GM19193 (cell line): ENCODE data around the gene MCU.

Source experiments
- POLR2A ChIP-seq: IDR thresholded peaks from 4 replicates; pipeline ENCODE4 v1.6.1; 2011; ENCODE audit not compliant: insufficient read depth, insufficient read length; ENCODE audit errors: extremely low read depth

Gene MCU

DNA sequence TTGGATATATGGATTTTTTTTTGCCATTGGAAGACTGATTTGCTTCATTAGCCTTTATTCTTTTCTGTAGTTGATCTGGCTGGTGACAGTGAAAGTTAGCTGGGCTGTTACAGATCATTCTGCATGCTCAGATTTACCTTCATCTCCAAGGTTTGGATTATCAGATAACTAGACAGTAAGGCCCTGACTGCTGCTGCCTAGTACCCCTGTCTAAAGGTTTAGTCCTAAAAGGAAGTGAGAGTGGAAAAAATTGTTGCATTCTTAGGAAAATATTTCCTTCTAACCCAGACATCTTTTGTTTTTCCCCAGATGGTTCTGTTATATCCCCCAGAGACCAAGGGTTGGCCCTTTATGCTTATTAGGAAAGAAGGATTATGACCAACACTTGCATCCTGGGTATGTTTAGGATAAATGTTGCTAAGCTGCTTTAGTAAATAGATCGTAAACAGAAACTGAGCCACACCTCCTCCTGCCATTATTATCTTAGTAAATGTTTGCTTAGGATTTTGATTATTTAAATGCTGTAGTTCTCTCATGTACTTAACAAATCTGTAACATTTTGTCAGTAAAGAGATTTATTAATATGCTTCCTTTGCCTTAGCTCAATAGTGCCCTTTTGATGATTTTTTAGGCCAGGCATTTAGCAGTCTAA is 44.4 kb downstream of the MCU start:
- TF ChIP-seq POLR2A, result no peak

- TF ChIP-seq POLR2A, result no peak
These were observed 44.9 kb downstream of the MCU start for GRCh38 chr10:72736828-72737220.

- no peak for TF ChIP-seq POLR2A
These were observed 46.5 kb downstream of the MCU start for GRCh38 chr10:72738486-72738885.

- TF ChIP-seq POLR2A, result no peak
These were observed 48.6 kb downstream of the MCU start for GRCh38 chr10:72740528-72740927.

DNA sequence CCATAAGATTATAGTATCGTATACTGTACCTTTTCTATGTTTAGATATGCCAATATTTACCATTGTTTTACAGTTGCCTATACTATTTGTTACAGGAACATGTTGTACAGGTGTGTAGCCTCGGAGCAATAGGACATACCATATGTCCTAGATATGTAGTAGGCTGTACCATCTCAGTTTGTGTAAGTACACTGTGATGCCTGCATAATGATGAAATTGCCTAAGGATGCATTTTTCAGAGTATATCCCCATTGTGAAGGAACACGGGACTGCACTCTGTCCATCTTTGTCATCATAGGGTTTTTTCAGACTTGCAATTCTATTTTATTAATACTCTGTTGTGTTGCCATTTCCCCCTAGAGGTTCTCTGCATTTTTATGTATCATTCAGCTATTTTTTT is 50.1 kb downstream of the MCU start:
- TF ChIP-seq POLR2A, result no peak

GRCh38 chr10:72742797-72743196 is 50.9 kb downstream of the MCU start:
- TF ChIP-seq POLR2A, result no peak

- TF ChIP-seq POLR2A, result no peak
These were observed 52.6 kb downstream of the MCU start for GRCh38 chr10:72744566-72744965.

DNA sequence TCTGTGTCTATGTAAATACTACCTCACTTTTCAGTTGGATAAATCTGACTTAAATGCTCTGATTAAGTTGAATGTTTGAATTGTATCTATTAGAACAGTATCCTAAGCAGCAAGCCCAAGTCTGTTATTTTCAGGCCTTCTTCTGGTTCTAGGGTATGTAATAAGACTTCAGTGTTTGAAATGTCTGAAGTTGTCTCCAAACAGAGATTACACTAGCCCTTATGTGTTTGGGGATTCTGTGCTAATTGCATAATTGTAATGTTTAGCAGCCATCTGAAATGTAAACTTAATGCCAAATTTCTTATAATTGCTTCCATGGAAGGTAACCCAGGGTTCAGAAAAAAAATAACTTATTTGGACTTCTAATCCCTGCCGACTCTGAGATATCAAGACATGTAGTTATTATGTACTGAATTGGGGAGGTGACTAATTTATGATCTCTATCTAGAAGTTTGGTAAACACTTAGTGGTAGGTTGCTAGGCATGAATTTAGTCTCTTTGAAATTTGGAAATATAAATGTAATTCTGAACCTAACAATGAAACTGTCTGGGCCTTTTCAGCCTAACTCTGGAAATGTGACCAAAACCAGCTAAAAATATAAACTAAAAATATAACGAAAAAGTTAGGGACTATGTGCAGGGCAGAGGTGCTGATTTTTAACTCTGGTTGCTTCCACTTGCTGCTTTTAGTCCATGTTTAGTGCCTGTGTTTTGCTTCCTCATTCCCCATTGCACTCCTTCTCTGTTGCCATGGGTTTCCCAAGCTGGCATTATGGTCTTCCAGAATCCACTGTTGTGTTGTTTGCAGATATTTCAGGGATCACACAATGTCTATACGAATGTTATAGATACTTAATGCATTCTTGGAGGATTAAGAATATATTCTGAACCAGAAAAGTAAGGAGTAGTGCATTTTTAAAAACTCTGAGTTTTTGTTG is 54.8 kb downstream of the MCU start:
- TF ChIP-seq POLR2A, result no peak

GRCh38 chr10:72747521-72747920 is 55.6 kb downstream of the MCU start:
- TF ChIP-seq POLR2A, result no peak

DNA sequence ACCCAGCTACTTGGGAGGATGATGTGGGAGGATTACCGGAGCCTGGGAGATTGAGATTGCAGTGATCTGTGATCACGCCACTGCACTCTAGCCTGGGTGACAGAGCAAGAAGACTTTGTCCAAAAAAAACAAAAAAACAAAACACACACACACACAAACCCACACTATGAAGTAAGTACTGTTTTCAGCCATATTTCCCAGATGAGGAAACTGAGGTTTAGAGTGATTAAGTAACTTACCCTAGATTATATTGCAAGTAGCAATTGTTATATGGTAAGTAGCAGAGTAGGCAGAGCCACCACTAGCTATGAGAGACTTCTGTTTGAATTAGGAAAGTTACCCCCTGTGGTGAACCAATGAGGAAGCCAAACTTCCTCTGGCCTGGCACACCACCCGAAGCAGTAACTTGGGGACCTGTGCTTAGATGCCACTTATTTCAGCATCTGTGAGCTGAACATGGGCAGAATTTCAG is 61.9 kb downstream of the MCU start:
- no peak for TF ChIP-seq POLR2A

GRCh38 chr10:72754275-72755032 is 62.5 kb downstream of the MCU start:
- TF ChIP-seq POLR2A, result no peak

DNA sequence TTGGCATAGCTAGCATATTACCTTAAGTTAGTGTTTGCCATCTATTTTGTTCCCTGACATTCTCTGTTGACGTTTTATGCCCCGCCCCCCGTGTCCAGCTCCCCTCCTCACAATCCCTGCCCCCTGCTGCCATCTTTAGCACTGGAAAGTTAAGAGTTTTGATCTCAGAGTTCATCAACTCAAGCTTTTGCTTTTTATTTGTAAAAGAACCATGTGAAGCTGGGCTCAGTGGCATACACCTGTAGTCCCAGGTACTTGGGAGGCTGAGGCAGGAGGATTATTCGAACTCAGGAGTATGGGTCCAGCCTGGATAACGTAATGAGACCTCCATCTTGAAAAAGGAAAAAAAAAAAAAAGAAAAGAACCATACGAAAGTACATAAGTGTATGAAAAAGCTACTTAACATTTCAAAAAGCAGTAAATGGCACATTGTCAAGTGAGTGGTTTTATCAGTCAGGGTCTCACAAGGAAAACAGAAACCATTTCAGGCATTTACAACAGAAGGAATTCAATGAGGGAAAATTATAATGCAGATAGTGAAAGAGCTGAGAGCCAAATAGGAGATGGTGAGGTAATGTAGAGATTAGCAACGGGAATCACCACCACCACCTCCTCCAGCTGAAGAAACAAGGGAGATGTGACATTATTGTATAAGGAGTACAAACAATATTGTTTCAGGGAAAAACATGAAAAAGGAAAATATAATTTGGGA is 64.9 kb downstream of the MCU start:
- no peak for TF ChIP-seq POLR2A

GRCh38 chr10:72757732-72758131 is 65.8 kb downstream of the MCU start:
- TF ChIP-seq POLR2A, result no peak

GRCh38 chr10:72759584-72759983 is 67.6 kb downstream of the MCU start:
- no peak for TF ChIP-seq POLR2A

GRCh38 chr10:72761498-72761897 is 69.6 kb downstream of the MCU start:
- TF ChIP-seq POLR2A, result no peak
